ENCODE measurements around the gene MEG3. TPM values are rescaled to one million over a fixed set of nuclear protein-coding genes. Genes with fewer than 3 reads are reported as not detected.
"Not testable (repeated sequence)": the region's sequence is repeated elsewhere in the genome, so short reads cannot be mapped to it uniquely, and the experiment has no call there.

MEG3 gene
- total RNA-seq, 1 donor from 2014 or later: 0.86 TPM

DNA sequence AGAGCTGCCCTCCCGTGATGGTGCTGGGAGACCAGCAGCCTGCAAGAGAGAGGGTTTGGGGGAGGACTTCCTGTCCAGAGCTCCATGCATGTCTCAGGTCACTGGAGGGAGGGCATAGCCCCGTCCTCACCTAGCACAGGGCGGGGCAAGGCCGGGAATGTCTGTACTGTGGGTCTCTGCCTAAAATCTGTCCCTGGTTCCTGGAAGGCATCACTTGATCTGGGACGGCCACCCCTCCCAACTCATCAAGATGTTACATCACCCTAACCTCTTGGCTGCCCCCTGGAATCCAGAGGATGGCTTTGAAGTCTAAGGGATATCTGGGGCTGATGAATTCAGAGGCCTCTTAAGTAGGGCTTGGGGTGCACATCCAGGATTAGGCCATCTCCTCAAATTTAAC lies 37.0 kb upstream of the MEG3 start:
- DNase-seq (ENCODE audit: low read depth, low spot score): no peak

DNA sequence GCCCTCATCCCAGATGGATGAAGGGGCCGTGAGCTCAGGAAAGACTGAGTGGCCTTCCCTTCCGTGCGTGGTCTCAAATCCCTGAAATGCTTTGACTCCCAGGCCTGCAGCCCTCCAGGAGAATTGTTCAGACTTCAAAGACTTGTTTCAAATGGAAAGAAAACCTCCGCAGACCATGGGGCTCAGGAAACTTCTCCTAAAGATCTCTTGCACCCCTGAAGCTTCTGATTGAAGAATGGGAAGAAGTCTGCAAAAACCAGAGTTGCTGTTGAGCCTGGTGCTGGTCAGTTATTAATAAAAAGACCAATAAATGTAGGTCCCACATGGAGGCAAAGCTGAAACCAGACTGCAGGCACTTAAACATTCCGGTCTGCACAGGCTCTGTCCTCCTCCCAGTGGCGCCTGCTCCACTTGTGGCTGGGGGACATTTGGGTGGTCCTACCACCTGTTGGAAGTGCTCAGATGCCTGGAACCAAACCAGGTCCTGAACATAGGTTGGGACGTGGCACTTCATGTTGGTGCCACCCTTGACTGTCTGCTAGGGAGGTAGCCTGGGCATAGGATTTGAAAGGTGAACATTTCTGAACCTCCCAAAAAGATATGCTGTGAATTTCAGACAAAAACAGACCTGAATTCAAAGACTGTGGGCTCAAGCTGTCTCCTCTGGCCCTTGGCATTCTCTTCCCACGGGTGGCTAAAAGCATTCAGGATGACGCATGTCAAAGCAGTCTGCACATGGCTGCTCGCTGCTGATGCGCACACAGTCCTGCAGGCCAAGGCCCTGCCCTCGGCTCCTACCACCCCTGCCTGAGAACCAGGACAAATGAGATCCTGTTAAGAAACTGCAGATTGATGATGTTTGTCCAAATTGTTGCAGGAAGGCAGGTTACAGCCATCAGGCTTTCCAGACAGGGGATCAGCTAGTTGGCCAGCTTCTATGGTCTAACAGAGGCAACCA lies 36.2 kb upstream of the MEG3 start:
- DNase-seq (ENCODE audit: low read depth, low spot score): no peak

DNA sequence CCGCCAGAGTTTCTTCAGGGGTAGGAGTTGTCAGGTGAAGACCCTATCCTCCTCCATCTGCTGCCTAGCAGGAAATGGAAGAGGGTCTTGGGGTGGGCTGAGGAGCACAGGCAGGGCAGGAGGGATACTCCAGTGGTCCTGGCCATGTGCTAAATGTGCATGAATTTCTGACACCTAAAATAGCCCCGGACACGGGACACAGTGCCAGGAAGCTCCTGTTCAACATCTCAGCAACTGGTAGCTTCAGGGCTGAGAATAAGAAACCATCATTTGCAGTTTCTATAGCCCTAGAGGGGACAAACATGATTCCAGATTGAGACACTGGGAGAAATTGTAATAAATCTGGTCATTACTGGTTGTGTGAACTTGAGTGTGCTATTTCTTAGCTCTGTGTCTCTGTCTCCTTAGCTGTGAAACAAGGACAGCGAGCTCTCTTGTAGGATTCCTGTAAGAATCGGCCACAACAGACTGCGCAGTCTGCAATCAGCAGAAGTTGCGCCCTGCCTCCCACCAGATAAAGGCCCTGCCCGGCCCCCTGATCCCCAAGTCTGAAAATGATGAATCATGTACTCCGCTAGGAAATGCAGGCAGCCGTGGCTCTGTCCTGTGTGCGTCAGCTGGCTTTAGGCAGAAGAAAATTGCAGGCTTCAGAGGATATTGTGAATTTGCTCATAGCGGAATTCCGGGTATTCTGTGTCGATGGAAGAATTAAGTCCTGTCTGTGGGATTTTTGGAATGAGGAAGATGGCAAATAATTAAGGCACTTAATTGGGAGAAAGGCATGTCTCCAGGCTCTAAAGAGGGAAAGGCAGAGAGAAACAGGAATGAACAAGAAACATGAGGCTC lies 35.2 kb upstream of the MEG3 start:
- no peak for DNase-seq (ENCODE audit: low read depth, low spot score)

DNA sequence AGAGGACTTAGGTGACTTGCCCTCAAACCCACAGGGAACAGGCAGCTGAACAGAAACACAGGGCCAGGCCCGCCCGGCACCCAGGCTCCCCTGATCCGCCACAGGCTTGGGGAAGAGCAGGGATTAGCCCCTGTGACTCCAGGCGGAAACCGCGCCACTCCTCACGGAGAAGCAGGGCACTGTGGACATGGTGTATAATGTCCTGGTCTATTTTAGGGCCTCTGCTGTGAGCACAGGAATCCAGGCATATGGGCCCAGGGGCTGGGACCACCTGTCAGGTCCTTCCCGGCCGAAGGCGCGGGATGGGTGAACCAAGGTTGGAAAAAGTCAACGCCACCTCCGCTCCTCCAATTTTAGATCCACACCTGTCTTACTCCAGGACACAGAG lies 34.6 kb upstream of the MEG3 start:
- no peak for DNase-seq (ENCODE audit: low read depth, low spot score)

DNA sequence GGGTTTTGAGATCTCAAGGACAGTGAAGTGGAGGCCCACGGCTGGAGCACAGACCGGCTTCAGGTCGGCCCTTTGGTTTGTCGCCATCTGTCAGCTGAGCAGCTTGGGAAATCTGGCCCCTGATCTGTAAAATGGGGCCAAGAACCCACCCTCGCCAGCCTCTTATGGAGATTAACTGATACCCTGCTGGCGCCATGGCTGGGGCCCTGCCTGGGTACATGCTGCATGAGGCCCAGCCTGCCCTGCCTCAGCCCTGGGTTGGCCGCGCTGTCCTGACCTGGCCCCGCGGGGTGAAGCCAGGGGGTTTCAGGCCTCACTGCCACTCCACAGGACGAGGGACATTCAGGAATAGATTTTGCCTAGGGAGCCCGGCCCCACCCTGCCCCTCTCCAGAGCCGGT lies 33.9 kb upstream of the MEG3 start:
- DNase-seq (ENCODE audit: low read depth, low spot score): no peak

DNA sequence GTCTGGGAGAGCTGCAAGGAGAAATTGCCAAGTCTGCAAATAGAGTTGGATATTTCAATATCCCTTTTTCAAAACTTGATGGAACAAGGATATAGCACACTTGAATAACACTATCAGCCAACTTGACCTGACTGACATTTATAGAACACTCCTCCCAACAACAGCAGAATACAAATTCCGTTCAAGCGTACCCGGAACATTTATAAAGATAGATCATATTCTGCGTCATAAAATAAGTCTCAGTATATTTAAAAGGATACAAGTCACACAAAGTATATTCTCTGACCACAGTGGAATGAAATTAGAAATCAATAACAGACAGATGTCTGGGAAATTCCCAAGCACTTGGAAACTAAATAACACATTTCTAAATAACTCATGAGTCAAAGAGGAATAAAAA lies 29.0 kb upstream of the MEG3 start:
- no peak for DNase-seq (ENCODE audit: low read depth, low spot score)

DNA sequence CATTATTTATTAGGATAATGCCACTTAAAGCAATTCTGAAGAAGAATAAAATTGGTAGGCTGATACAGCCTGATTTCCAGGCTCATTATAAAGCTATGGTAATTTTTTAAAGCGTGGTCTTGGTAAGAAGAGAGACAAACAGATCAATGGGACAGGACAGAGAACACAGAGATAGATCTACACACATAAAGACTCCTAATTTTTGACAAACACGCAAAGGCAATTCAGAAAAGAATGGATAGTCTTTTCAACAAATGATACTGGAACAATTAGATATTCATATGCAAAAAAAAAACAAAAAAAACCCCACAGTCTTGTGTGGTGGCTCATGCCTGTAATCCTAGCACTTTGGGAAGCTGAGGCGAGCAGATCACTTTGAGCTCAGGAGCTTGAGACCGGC lies 25.9 kb upstream of the MEG3 start:
- no peak for DNase-seq (ENCODE audit: low read depth, low spot score)

DNA sequence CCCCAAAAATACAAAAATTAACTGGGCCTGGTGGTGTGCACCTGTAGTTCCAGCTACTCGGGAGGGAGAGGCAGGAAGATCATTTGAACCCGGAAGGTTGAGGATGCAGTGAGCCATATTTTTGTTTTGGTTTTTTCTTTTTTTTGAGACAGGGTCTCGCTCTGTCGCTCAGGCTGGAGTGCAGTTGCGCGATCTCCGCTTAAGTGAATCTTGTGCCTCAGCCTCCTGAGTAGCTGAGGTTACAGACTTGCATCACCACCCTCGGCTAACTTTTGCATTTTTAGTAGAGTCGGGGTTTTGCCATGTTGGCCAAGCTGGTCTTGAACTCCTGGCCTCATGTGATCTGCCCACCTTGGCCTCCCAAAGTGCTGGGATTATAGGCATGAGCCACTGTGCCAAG lies 24.5 kb upstream of the MEG3 start:
- DNase-seq (ENCODE audit: low read depth, low spot score): not testable (repeated sequence)

DNA sequence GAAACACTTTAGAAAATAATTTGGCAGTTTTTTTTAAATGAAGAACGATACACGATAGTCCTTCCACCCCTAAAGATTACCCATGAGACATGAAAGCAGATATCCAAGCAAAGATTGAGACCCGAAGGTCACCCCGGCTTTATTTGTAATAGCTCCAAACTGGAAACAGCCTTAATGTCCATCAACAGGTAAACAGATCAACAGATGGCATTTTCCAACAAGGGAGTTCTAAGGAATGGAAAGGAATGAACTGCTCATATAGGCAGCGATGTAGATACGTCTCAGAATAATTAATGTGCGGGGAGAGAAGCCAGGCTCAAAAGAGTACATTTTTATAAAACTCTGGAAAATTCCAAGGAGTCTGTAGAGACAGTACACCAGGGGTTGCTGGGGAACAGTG lies 23.7 kb upstream of the MEG3 start:
- no peak for DNase-seq (ENCODE audit: low read depth, low spot score)

DNA sequence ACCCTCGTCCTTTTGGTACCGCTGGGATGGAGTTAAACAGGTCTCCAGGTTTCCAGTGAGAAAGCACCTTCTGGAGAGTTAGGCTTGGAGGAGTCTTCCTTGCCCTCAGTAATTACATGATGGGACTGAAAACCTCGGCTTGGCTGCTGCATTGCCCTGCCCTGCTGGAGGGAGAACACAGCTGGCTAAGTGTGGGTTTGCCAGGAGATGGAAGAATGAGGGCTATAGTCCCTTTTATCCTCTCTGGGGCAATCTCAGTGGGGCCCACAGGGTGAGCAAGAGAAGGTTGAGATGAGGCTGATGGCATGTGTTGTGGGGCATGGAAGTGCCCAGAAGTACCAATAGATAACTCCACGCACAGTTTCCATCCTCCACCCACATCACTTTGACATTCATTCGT lies 23.2 kb upstream of the MEG3 start:
- no peak for DNase-seq (ENCODE audit: low read depth, low spot score)

DNA sequence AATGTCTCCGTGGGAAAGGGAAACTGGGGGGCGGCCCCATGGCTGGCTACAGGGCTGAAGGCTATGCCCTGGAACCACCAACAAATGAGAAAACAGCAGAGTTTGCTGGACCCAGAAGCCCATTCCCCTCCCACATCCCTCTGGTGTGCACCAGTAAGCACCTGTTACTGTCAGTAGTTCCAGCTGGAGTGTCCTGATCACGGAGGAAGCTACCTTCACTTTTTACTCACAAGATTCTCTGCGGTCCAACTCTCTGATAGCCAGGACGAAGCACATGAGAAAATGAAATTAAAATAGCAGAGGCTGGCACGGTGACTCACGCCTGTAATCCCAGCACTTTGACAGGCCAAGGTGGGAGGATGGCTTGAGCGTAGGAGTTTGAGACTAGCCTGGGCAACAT lies 22.7 kb upstream of the MEG3 start:
- no peak for DNase-seq (ENCODE audit: low read depth, low spot score)

DNA sequence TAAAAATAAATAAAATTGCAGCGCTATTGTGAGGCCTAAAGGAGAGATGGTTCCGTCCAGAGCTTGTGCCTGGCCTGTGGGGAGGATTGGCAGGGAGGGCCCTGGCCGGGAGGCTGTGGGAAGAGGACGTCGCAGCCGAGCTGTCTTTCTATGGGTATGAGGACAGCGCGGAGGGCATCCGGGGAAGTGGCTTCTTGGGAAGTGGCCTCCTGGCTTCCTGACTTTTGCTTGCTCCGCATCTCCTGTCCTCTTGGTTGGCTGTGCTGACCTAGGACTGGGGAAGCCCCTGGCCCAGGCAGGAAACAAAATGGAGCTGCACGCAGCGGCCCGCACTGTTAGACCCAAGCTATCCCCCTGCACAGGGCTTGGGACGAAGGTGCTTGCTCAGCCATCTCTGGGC lies 22.2 kb upstream of the MEG3 start:
- DNase-seq (ENCODE audit: low read depth, low spot score): no peak

DNA sequence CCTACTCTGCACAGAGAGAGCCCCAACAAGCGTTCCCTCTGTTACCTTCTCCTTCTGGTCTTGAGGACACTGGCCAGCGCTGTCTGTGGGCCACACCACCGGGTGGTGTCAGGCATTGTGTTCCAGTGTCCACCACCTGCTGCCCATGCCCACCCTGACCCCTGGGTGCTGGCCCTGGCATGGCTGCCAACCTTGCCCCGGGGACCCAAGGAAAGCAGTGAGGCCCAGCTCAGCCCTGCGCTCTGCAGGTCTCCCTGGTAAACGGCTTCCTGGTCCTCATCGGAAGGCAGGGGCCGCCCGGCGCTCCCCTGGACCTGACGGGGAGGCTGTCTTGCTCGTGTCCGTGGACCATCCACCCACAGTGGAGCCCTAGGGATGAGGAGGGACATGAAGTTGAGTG lies 21.8 kb upstream of the MEG3 start:
- DNase-seq (ENCODE audit: low read depth, low spot score): no peak

DNA sequence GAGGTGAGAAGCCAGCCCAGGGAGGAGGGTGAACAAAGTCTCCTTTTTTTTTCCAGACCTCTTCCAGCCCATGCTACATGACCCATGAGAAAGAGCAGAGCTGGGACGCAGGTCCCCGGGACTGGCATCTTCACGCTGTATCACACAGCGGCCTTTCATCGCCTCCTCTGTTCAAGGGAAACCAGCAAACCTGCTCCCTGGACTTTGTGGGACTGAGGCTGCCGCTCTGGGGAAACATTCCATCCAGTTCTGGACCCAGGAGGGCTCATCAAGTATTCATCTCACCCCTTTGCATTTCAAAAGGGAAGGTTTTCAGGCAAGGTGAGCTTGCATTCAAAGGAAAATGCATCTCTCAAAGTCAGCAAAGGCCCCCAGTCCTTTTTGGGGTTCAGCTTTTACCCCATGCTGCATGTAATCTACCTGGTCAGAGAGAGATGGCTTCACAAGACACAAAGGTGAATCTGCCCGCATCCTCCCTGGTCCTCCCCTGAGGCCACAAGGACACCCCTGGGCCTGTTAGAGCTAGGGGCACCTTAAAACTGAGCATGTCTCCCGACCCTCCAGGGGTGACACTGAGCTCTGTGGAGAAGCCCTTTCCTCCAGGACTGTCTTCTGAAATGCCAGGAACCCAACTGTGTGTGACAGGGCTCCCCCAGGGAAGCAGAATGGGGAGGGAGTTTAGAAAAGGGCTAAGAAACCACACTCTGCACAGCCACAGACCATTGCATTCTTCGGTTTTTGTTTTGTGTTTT lies 21.2 kb upstream of the MEG3 start:
- no peak for DNase-seq (ENCODE audit: low read depth, low spot score)

DNA sequence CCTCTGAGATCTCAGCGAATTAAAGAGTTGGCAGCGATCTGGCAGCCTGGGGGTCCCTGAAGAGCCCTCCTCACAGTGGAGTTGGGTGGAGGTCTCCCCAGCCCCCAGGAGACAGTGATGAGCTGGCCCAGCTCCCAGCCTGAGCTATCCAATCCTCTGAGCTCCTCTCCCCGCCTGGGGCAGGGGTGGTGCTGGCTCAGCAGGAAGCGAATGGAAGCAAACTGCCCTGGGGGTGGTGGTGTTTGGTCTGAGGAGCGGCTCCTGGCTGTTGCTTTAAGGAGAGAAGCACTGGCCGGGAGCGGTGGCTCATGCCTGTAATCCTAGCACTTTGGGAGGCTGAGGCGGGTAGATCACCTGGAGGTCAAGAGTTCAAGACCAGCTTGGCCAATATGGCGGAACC lies 19.5 kb upstream of the MEG3 start:
- no peak for DNase-seq (ENCODE audit: low read depth, low spot score)

DNA sequence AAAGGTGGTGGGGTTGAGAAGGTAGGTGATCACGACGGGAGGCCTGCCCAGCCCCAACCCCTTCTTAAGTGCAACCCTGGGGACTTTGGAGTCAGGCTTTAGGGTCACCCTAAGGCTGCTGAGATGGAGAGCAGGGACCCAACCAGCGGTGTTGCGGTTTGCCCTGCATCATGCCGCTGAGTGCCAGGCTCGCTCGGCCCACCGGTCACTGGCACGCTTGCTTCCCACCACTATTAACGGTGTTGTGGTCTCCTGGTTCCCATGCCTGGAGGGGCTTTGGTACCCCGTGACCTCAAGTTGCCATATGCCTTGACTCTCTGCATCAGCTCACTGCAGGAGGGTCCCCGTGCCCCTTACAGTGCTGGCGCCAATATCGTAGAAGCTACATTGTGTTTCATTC lies 18.4 kb upstream of the MEG3 start:
- no peak for DNase-seq (ENCODE audit: low read depth, low spot score)

DNA sequence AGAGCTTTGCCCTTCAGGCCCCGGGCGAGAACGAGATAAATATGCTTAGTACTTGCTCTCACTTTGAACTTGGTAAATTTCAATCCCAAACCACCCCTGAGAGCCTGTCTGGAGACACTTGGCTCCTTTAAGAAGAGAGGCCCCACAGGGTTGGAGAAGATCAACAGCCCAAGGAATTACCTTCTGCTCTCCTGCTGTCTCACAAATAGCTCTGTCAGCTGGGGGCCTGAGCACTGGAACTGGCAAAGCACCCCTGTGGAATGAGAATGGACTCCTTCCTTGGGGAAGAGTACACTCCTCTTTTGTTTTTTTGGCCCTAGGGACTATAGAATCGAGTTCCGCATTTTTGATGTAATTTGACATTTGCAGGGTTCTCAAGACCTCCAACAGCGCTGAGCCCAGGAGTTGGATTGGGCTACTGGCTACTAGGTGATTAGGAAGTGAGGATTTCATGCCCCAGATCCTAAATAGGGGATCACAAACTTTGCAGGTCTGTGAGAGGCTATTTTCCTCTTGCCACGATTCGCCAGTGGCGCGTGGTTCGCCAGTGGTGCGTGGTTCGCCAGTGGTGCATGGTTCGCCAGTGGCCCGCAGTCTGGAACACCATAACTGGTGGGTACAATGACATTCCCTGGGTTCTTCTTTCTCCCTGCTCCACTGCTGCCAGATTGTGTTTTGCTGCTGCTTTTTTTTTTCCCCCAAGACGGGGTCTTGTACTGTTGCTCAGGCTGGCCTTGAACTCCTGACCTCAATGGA lies 17.8 kb upstream of the MEG3 start:
- no peak for DNase-seq (ENCODE audit: low read depth, low spot score)

DNA sequence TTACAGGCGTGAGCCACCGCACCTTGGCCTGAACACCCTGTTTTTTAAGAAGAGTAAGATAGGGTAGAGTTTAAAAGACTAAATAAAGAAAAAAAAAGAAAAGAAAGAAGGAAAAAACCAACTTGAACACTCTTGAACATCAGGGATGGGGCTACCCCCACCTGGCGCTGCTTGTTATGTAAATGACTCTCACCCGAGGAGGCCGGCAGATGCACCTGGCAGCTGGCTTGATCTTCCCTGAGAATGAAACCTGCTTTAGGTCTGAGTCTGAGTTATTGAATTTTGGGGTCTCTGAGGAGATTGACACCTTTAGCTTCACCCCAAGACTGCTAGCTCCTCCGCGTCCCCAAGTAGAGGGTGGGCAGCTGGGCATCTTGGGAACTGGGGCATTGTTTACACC lies 15.5 kb upstream of the MEG3 start:
- no peak for DNase-seq (ENCODE audit: low read depth, low spot score)

DNA sequence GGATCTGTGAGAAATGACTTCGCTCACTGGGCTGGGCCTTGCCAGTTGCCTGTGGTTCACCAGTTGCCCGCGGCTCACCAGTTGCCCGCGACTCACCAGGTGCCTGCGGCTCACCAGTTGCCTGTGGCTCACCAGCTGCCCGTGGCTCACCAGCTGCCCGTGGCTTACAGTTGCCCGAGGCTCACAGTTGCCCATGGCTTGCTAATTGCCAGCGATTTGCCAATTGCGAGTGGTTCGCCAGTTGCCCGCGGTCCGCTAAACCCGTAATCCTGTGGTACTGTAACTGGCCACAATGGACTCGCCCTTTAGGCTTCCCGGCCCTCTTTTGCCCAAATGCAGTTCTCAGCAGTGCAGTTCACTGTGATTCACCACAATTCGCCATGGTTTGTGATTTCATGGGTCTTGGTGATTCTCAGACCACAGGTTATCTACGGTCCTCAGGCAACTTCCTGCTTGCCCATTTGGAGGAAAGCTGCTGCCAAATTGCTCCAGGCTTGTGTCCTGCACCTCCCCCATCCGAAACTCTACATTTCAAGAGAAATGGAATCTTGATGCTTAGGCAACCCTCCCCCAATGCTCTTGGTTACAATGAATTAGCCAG lies 15.0 kb upstream of the MEG3 start:
- DNase-seq (ENCODE audit: low read depth, low spot score): no peak

DNA sequence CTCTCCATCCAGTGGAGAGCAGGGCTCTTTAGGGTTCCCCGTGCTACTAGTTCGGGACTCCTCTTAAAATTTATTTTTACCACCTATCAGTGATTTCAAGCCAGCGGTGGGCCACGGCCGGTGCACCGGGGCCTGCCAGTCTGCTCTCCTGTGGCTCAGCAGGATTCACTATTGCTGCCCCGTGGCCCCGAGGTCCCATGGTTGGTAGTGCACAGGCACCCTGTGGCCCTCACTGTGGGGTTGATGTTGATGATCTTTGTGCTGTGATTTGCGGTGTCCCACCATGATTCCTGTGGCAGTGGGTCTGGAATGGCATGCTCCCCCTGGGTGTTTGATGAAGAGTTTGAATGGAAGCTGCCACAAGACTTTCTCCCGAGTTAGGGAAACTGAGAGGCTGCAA lies 12.6 kb upstream of the MEG3 start:
- no peak for DNase-seq (ENCODE audit: low read depth, low spot score)

Measured in pulmonary artery endothelial cell (primary cell).